Mesodermal cell (in vitro differentiated cells): ENCODE results near the gene POLR1C.
A peak's percentile ranks its signal among the peaks of the same experiment; 100 is the strongest.
"Not testable (repeated sequence)": the region's sequence is repeated elsewhere in the genome, so short reads cannot be mapped to it uniquely, and the experiment has no call there.

Experiments used
- H3K27ac ChIP-seq: 2 replicates; pipeline ENCODE4 v1.7.0; 2013; ENCODE audit warnings: mild to moderate bottlenecking, low read depth, low read length, moderate library complexity; ENCODE audit not compliant: severe bottlenecking
- H3K36me3 ChIP-seq: 2 replicates; pipeline ENCODE4 v1.7.1; 2013; ENCODE audit warnings: mild to moderate bottlenecking, low read length, moderate library complexity; ENCODE audit not compliant: control insufficient read depth, insufficient read depth
- H3K4me1 ChIP-seq: one replicate; pipeline ENCODE4 v1.7.1; 2013; ENCODE audit warnings: mild to moderate bottlenecking, low read length; ENCODE audit not compliant: insufficient read depth, control insufficient read depth, poor library complexity, severe bottlenecking
- H3K4me3 ChIP-seq: 2 replicates; pipeline ENCODE4 v1.7.0; 2013; ENCODE audit warnings: low read length, control low read depth, mild to moderate bottlenecking; ENCODE audit not compliant: insufficient read depth, poor library complexity, severe bottlenecking; ENCODE audit errors: extremely low read depth
- H3K9me3 ChIP-seq: 2 replicates; pipeline ENCODE4 v1.7.1; 2013; ENCODE audit warnings: mild to moderate bottlenecking, low read length, moderate library complexity; ENCODE audit not compliant: control insufficient read depth
- WGBS, 2 experiments: methylation state at CpG; one replicate each; pipeline ENCODE4 v1.1.5; 2013; ENCODE audit warnings: missing lambda C conversion rate in 2 of 2; ENCODE audit not compliant: insufficient coverage in 2 of 2; 5-methylcytosine and 5-hydroxymethylcytosine counted together

Gene POLR1C

DNA sequence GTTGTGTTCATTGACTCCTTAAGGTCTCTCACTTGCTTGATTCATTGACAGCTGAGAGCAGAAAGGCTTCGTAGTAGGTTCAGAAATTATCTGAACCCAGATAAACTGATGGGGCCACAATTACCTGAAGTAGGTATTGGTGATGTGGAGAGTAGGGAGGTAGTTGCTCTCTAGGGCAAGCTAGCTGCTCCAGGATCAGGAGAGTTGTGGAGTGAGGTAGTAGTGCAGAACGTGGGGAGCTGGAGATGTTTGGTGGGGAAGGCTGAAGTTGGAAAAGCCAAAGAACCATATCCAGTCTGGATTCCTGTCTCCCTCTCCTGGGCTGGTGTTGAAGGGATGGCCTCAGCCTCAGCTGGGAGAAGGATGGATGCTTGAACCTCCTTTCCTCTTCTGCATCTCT lies 23.7 kb upstream of the POLR1C start:
- H3K4me1 ChIP-seq = peaks cover 54% of the 10 kb centered on the region
- peaks cover 17% of the 10 kb centered on the region for H3K36me3 ChIP-seq
- H3K4me3 ChIP-seq = no peak overlapping the region
- no peak overlapping the region for H3K27ac ChIP-seq
- no peaks in the 10 kb centered on the region for H3K9me3 ChIP-seq
- 92 to 100% methylated on average over 1 to 2 of the region's 2 CpGs for WGBS, 2 experiments

- no peak overlapping the region for H3K4me3 ChIP-seq
- WGBS, 2 experiments = 90 to 91% methylated on average over 2 to 4 of the region's 7 CpGs
- peaks cover 23% of the 10 kb centered on the region for H3K36me3 ChIP-seq
- H3K4me1 ChIP-seq = peaks cover 50% of the 10 kb centered on the region
- H3K9me3 ChIP-seq = no peaks in the 10 kb centered on the region
- peak overlapping the region; percentile 55 for H3K27ac ChIP-seq
Observed at GRCh38 chr6:43493833-43494232, 23.1 kb upstream of the POLR1C start.

- H3K27ac ChIP-seq = peak overlapping the region; percentile 55
- peaks cover 47% of the 10 kb centered on the region for H3K4me1 ChIP-seq
- H3K4me3 ChIP-seq = no peak overlapping the region
- WGBS, 2 experiments = 89 to 100% methylated on average over 2 to 4 of the region's 6 CpGs
- no peaks in the 10 kb centered on the region for H3K9me3 ChIP-seq
- peaks cover 24% of the 10 kb centered on the region for H3K36me3 ChIP-seq
Observed at GRCh38 chr6:43494321-43494720, 22.6 kb upstream of the POLR1C start.

DNA sequence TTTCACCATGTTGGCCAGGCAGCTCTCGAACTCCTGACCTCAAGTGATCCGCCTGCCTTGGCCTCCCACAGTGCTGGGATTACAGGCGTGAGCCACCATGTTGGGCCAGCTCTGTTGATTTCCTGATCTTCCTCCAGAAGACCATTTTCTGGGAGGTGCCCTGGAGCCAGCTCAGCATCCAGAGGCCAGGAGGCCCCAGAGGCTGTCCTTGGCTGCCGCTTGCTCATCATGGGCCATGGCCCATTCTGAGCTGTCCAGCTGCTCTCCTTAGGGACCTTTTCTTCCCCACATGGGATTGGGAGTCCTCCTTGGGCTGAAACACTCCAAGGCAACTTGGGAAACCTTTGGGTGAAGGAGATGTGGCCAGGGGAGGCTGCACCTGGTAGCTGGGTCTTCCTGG lies 22.1 kb upstream of the POLR1C start:
- no peaks in the 10 kb centered on the region for H3K9me3 ChIP-seq
- H3K4me1 ChIP-seq = peaks cover 47% of the 10 kb centered on the region
- no peak overlapping the region for H3K27ac ChIP-seq
- 79 to 98% methylated on average over 2 to 4 of the region's 4 CpGs for WGBS, 2 experiments
- H3K4me3 ChIP-seq = no peak overlapping the region
- peaks cover 29% of the 10 kb centered on the region for H3K36me3 ChIP-seq

DNA sequence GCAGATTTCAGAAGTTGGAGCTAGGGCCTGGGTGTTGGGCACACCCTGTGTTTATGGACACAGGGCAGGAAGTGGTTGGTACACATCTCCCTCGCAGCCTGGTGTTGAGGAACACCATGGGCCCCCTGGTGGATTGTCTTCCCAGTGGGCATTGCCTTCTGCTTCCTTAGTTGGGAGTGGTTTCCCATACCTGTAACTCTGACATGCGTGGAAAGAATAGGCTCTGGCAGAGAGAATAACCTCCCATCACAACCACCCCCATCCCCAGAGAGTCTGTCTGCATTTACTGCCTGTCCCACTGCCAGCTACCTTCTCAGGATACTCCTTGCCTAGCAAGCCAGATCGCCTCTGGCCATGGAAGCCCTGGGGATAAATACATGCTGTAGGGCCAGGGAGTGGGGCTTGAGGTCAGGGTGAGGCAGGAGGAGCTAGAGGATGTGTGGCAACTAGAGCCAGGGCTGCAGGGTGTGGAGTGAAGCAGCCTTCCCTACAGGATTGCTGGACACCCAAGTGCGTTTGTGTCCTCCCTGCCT lies 21.4 kb upstream of the POLR1C start:
- Histone ChIP-seq H3K27ac (peak overlapping the region; percentile 45), H3K4me3 (no peak overlapping the region), H3K4me1 (peaks cover 47% of the 10 kb centered on the region), H3K9me3 (no peaks in the 10 kb centered on the region), H3K36me3 (peaks cover 35% of the 10 kb centered on the region)
- 79 to 92% methylated on average over 2 to 3 of the region's 4 CpGs for WGBS, 2 experiments

DNA sequence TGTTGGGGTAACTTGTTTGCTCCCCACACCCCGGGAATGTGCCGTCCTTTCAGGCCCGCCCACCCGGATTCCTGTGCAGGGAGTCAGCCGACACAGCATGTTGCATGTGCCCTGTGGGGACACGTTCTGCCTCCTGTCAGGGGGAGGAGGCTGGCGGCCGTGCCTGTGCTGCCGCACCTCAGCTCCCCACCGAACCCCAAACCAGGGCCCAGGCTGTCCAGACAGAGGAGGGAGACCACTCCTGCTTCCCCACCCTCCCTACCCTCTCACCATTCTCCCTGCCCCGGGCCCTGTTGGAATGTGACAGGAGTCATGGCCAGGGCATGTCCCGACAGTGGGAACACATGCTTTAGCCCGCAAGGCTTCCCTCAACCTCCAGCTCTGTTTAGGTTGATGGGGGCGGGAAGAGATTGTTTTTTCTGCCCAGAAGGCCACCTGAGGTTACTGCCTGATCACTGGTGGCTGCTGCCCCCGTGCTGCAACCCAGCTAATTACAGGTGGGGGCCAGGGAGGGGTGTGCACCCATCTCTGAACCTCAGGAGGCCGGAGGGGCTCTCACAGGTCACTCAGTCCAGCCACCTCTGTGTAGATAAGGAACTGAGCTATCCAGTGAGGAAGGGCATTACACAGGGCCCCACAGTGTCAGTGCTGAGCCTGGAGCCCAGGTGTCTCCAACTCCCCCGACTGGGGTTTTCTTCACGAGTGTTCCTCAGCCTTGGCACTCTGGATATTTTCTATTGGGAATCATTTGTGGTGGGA lies 20.3 kb upstream of the POLR1C start:
- WGBS, 2 experiments = 52 to 62% methylated on average over 8 to 13 of the region's 18 CpGs
- peak overlapping the region; percentile 45 for H3K27ac ChIP-seq
- peaks cover 47% of the 10 kb centered on the region for H3K4me1 ChIP-seq
- H3K9me3 ChIP-seq = no peaks in the 10 kb centered on the region
- peaks cover 46% of the 10 kb centered on the region for H3K36me3 ChIP-seq
- H3K4me3 ChIP-seq = no peak overlapping the region

- Histone ChIP-seq H3K36me3 (peaks cover 48% of the 10 kb centered on the region), H3K27ac (no peak overlapping the region), H3K9me3 (no peaks in the 10 kb centered on the region), H3K4me1 (peaks cover 47% of the 10 kb centered on the region), H3K4me3 (no peak overlapping the region)
- 79 to 94% methylated on average over 5 to 6 of the region's 6 CpGs for WGBS, 2 experiments
Observed at GRCh38 chr6:43497129-43497396, 19.8 kb upstream of the POLR1C start.

DNA sequence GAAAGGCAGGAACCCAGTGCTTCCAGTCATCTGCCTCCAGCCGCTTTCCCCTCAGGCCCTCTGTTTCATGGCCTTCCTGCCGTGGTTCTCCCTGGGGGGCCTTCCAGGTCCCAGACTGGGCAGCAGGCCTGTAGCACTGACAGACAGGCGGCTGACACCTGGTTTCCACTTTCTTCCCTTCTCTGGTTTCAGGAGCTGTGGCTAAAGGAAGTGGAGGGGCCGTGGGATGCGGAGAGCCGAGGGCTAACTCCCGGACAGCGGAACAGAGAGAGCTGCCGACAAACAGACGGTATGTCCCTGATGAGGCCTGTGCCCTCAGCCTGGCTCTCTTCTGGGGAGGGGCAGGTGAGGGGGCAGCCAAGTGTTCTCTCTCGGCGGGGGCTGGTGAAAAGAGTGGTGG lies 19.2 kb upstream of the POLR1C start:
- Histone ChIP-seq H3K36me3 (peaks cover 54% of the 10 kb centered on the region), H3K27ac (no peak overlapping the region), H3K4me3 (no peak overlapping the region), H3K4me1 (peaks cover 47% of the 10 kb centered on the region), H3K9me3 (no peaks in the 10 kb centered on the region)
- WGBS, 2 experiments = 91 to 100% methylated on average over 4 to 8 of the region's 12 CpGs

GRCh38 chr6:43498291-43498690 lies 18.6 kb upstream of the POLR1C start:
- H3K4me3 ChIP-seq, H3K9me3 ChIP-seq, H3K27ac ChIP-seq: not testable (repeated sequence)
- peaks cover 59% of the 10 kb centered on the region for H3K36me3 ChIP-seq
- H3K4me1 ChIP-seq = peaks cover 41% of the 10 kb centered on the region
- 94 to 95% methylated on average over 4 to 5 of the region's 5 CpGs for WGBS, 2 experiments

GRCh38 chr6:43499028-43499815 lies 17.7 kb upstream of the POLR1C start:
- 96% methylated on average over 12 of the region's 12 CpGs for WGBS, 2 experiments

GRCh38 chr6:43500921-43501320 lies 16.0 kb upstream of the POLR1C start:
- H3K9me3 ChIP-seq = no peaks in the 10 kb centered on the region
- WGBS, 2 experiments = 95 to 100% methylated on average over 1 to 3 of the region's 3 CpGs
- H3K4me1 ChIP-seq = peaks cover 15% of the 10 kb centered on the region
- H3K4me3 ChIP-seq = no peak overlapping the region
- H3K36me3 ChIP-seq = peaks cover 82% of the 10 kb centered on the region
- no peak overlapping the region for H3K27ac ChIP-seq

More at GRCh38 chr6:43499028-43499815, 17.7 kb upstream of the POLR1C start:
- Histone ChIP-seq H3K4me1 (peaks cover 32% of the 10 kb centered on the region), H3K4me3 (no peak overlapping the region), H3K27ac (no peak overlapping the region), H3K36me3 (peaks cover 65% of the 10 kb centered on the region), H3K9me3 (no peaks in the 10 kb centered on the region)
